H1 (cell line): ENCODE results near the gene TRAPPC5. TPM values are rescaled to one million over a fixed set of nuclear protein-coding genes. Genes with fewer than 3 reads are reported as not detected.

Source experiments
- CTCF ChIA-PET: fragments of 300-600 bp; sonication (Branson Sonifier 250); formaldehyde crosslinking; loops from one replicate; lab custom pipeline; 2021; ENCODE audit not compliant: partially characterized antibody; lab: Charles Lee
- POLR2A ChIA-PET: fragments of 300-600 bp; sonication (Branson Sonifier 250); formaldehyde crosslinking; loops from one replicate; lab custom pipeline; 2021; ENCODE audit warnings: inconsistent platforms; ENCODE audit not compliant: partially characterized antibody; lab: Charles Lee
- DNase-seq, 2 experiments: peaks; one replicate each; pipeline versions ENCODE4 v3.0.0 to v3.0.0-alpha.2; 2010 to 2022; ENCODE audit warnings: low spot score in 2 of 2, low read depth in 1 of 2, mixed read lengths in 1 of 2
- FAIRE-seq: peaks from 2 replicates; lab custom pipeline; 2011; peaks lifted over from hg19 to GRCh38; lab: Jason Lieb, UNC
- H2AFZ ChIP-seq: 2 replicates; pipeline ENCODE4 v1.8.1; 2012; ENCODE audit warnings: low read length, inconsistent platforms
- H2AK5ac ChIP-seq: 2 replicates; pipeline ENCODE4 v1.6.1; 2013; ENCODE audit warnings: low read depth, low read length
- H2BK120ac ChIP-seq: replicated peaks from 2 replicates; pipeline ENCODE3; 2013; ENCODE audit warnings: low read depth, low read length, inconsistent platforms
- H2BK12ac ChIP-seq: 2 replicates; pipeline ENCODE4 v1.6.1; 2013; ENCODE audit warnings: low read depth, low read length
- H2BK15ac ChIP-seq: 2 replicates; pipeline ENCODE4 v1.6.1; 2013; ENCODE audit warnings: low read length
- H2BK20ac ChIP-seq: 2 replicates; pipeline ENCODE4 v1.6.1; 2013; ENCODE audit warnings: low read length
- H2BK5ac ChIP-seq: 2 replicates; pipeline ENCODE4 v1.6.1; 2013; ENCODE audit warnings: low read depth, low read length
- H3K14ac ChIP-seq: 2 replicates; pipeline ENCODE4 v1.6.1; 2013; ENCODE audit warnings: inconsistent platforms; ENCODE audit not compliant: insufficient read length
- H3K18ac ChIP-seq: 2 replicates; pipeline ENCODE4 v1.6.1; 2013; ENCODE audit warnings: low read length; ENCODE audit errors: extremely low read depth
- H3K23ac ChIP-seq: 2 replicates; pipeline ENCODE4 v1.6.1; 2013; ENCODE audit warnings: inconsistent platforms; ENCODE audit not compliant: insufficient read length
- H3K23me2 ChIP-seq: 2 replicates; pipeline ENCODE4 v1.6.1; 2013; ENCODE audit warnings: low read depth, low read length
- H3K27ac ChIP-seq: 2 replicates; pipeline ENCODE4 v1.6.1; 2011; ENCODE audit warnings: low read depth, low read length, inconsistent platforms
- H3K27me3 ChIP-seq, 4 experiments: replicated peaks in 1 of 4; 1 replicate in 1 of 4; 2 replicates in 3 of 4; pipeline versions ENCODE4 v1.6.1 to v1.8.1; 2011 to 2013; ENCODE audit warnings: low read length in 3 of 4, mild to moderate bottlenecking in 3 of 4, inconsistent platforms in 2 of 4, mixed read lengths in 2 of 4, moderate library complexity in 1 of 4; ENCODE audit not compliant: control insufficient read depth in 3 of 4, insufficient read depth in 3 of 4; ENCODE audit errors: extremely low read depth in 1 of 4
- H3K36me3 ChIP-seq, 4 experiments: 2 replicates each; pipeline versions ENCODE4 v1.6.1 to v1.8.1; 2011 to 2013; ENCODE audit warnings: mild to moderate bottlenecking in 4 of 4, low read length in 3 of 4, moderate library complexity in 2 of 4, control low read depth in 1 of 4, inconsistent platforms in 1 of 4; ENCODE audit not compliant: insufficient read depth in 4 of 4, control insufficient read depth in 2 of 4
- H3K4ac ChIP-seq: replicated peaks from 2 replicates; pipeline ENCODE3; 2013; ENCODE audit warnings: low read length, low read depth, mixed read lengths, inconsistent platforms; ENCODE audit not compliant: insufficient read length
- H3K4me1 ChIP-seq, 4 experiments: replicated peaks in 1 of 4; 1 replicate in 1 of 4; 2 replicates in 3 of 4; pipeline versions ENCODE4 v1.6.1 to v1.8.1; 2011 to 2013; ENCODE audit warnings: low read length in 3 of 4, inconsistent platforms in 2 of 4, mixed read lengths in 1 of 4; ENCODE audit not compliant: insufficient read depth in 4 of 4, control insufficient read depth in 3 of 4
- H3K4me2 ChIP-seq, 2 experiments: 2 replicates each; pipeline versions ENCODE4 v1.6.1 to v1.8.1; 2011 to 2013; ENCODE audit warnings: low read depth in 2 of 2, low read length in 2 of 2, control low read depth in 1 of 2, inconsistent platforms in 1 of 2, mild to moderate bottlenecking in 1 of 2; ENCODE audit not compliant: insufficient read depth in 1 of 2
- H3K4me3 ChIP-seq, 4 experiments: fragments of 200-600, 300-600 bp in 1 of 4; sonication (generic), shearing (Covaris generic), sonication (Bioruptor Twin) in 1 of 4; 2 replicates each; pipeline versions ENCODE4 v1.5.1 to v1.8.1; 2011 to 2016; ENCODE audit warnings: low read length in 4 of 4, low read depth in 3 of 4, control low read depth in 2 of 4, inconsistent platforms in 2 of 4, mild to moderate bottlenecking in 2 of 4, mixed read lengths in 1 of 4, moderate library complexity in 1 of 4; ENCODE audit not compliant: insufficient read depth in 2 of 4; ENCODE audit errors: extremely low read depth in 1 of 4
- H3K56ac ChIP-seq: replicated peaks from 2 replicates; pipeline ENCODE3; 2013; ENCODE audit warnings: low read depth, mild to moderate bottlenecking, mixed read lengths, low read length, inconsistent platforms; ENCODE audit not compliant: insufficient read length
- H3K79me1 ChIP-seq: 2 replicates; pipeline ENCODE4 v1.6.1; 2013; ENCODE audit warnings: low read depth, low read length, control low read depth
- H3K79me2 ChIP-seq, 2 experiments: 2 replicates each; pipeline versions ENCODE4 v1.6.1 to v1.8.1; 2012 to 2013; ENCODE audit warnings: low read length in 2 of 2, mild to moderate bottlenecking in 2 of 2, inconsistent platforms in 1 of 2; ENCODE audit not compliant: insufficient read depth in 2 of 2, control insufficient read depth in 1 of 2
- H3K9ac ChIP-seq, 4 experiments: replicated peaks in 1 of 4; 1 replicate in 1 of 4; 2 replicates in 3 of 4; pipeline versions ENCODE4 v1.6.1 to v1.8.1; 2011 to 2013; ENCODE audit warnings: low read depth in 3 of 4, low read length in 3 of 4, control low read depth in 2 of 4, mild to moderate bottlenecking in 2 of 4, moderate library complexity in 2 of 4, inconsistent platforms in 1 of 4; ENCODE audit errors: extremely low read depth in 1 of 4
- H3K9me3 ChIP-seq, 2 experiments: 2 replicates each; pipeline versions ENCODE4 v1.6.1 to v1.8.1; 2012 to 2013; ENCODE audit warnings: mild to moderate bottlenecking in 2 of 2, moderate library complexity in 2 of 2, control low read depth in 1 of 2, inconsistent platforms in 1 of 2, low read depth in 1 of 2, low read length in 1 of 2, mixed read lengths in 1 of 2; ENCODE audit not compliant: insufficient read depth in 2 of 2
- H4K20me1 ChIP-seq, 2 experiments: replicated peaks in 1 of 2; 2 replicates each; pipeline versions ENCODE3 to v1.8.1; 2011 to 2013; ENCODE audit warnings: inconsistent platforms in 2 of 2, low read length in 2 of 2, mild to moderate bottlenecking in 1 of 2; ENCODE audit not compliant: insufficient read depth in 2 of 2, control insufficient read depth in 1 of 2
- H4K5ac ChIP-seq: 2 replicates; pipeline ENCODE4 v1.6.1; 2013; ENCODE audit warnings: low read length, low read depth, mixed read lengths, inconsistent platforms; ENCODE audit not compliant: insufficient read length
- H4K8ac ChIP-seq: 2 replicates; pipeline ENCODE4 v1.8.0; 2013; ENCODE audit warnings: mild to moderate bottlenecking, moderate library complexity, low read length, inconsistent platforms; ENCODE audit not compliant: insufficient read depth; ENCODE audit errors: extremely low read depth
- H4K91ac ChIP-seq: replicated peaks from 2 replicates; pipeline ENCODE3; 2013; ENCODE audit warnings: low read length, mixed read lengths, inconsistent platforms; ENCODE audit not compliant: insufficient read length
- BCL11A ChIP-seq, 2 experiments: IDR thresholded peaks; one replicate each; pipeline ENCODE4 v1.6.1; 2011; ENCODE audit warnings: low read depth in 2 of 2, low read length in 2 of 2, mild to moderate bottlenecking in 2 of 2
- CBX5 ChIP-seq: fragments of 300-800, 300-1000 bp; sonication (generic); IDR thresholded peaks from 2 replicates; pipeline ENCODE4 v1.7.1; 2016; ENCODE audit warnings: antibody characterized with exemption, low read length, low read depth
- CREB1 ChIP-seq: IDR thresholded peaks from 2 replicates; pipeline ENCODE4 v1.6.1; 2012; ENCODE audit warnings: inconsistent platforms
- FOSL1 ChIP-seq: IDR thresholded peaks from 2 replicates; pipeline ENCODE4 v1.6.1; 2011; ENCODE audit warnings: mild to moderate bottlenecking, low read depth, low read length, moderate library complexity; ENCODE audit not compliant: insufficient read depth
- GABPA ChIP-seq: IDR thresholded peaks from 2 replicates; pipeline ENCODE4 v1.6.1; 2011; ENCODE audit warnings: mild to moderate bottlenecking, low read length, moderate library complexity, borderline replicate concordance; ENCODE audit not compliant: insufficient read depth
- HDAC6 ChIP-seq: IDR thresholded peaks from one replicate; pipeline ENCODE4 v1.7.1; 2012; ENCODE audit warnings: low read depth, mild to moderate bottlenecking, inconsistent platforms, low read length, moderate library complexity
- KDM5A ChIP-seq: fragments of 200-600 bp; IDR thresholded peaks from 2 replicates; pipeline ENCODE4 v1.7.1; 2012; ENCODE audit warnings: mild to moderate bottlenecking, low read length, inconsistent platforms, mixed read lengths
- NRF1 ChIP-seq: IDR thresholded peaks from 2 replicates; pipeline ENCODE4 v1.6.1; 2011; ENCODE audit warnings: mild to moderate bottlenecking, low read depth, low read length, improper control_type of control experiment
- PHF8 ChIP-seq: fragments of 200-600 bp; sonication (generic); conservative IDR thresholded peaks from 2 replicates; pipeline ENCODE4 v1.7.1; 2012; ENCODE audit warnings: low read depth, mild to moderate bottlenecking, inconsistent platforms, low read length, moderate library complexity
- SAP30 ChIP-seq: fragments of 300-600 bp; sonication (generic); IDR thresholded peaks from 2 replicates; pipeline ENCODE4 v1.7.1; 2012; ENCODE audit warnings: low read length, moderate library complexity, mild to moderate bottlenecking, inconsistent platforms; ENCODE audit not compliant: insufficient read depth, insufficient replicate concordance
- SIRT6 ChIP-seq: IDR thresholded peaks from one replicate; pipeline ENCODE4 v1.7.1; 2012; ENCODE audit warnings: low read length, inconsistent platforms
- SP2 ChIP-seq: IDR thresholded peaks from 2 replicates; pipeline ENCODE4 v1.6.1; 2012; ENCODE audit warnings: mild to moderate bottlenecking, low read length, inconsistent platforms
- YY1 ChIP-seq: IDR thresholded peaks from 2 replicates; pipeline ENCODE4 v1.6.1; 2011; ENCODE audit warnings: low read depth, mild to moderate bottlenecking, low read length
- WGBS, 2 experiments: shearing (Covaris generic) in 1 of 2; methylation state at CpG; one replicate each; pipeline versions ENCODE4 v1.1.6 to v1.1.7; 2013 to 2015; ENCODE audit warnings: low lambda C conversion rate in 2 of 2, mixed read lengths in 2 of 2, inconsistent platforms in 1 of 2, low coverage in 1 of 2, missing lambda C conversion rate in 1 of 2; ENCODE audit not compliant: insufficient replicate concordance in 2 of 2, insufficient coverage in 1 of 2, insufficient read length in 1 of 2; ENCODE audit errors: extremely low coverage in 1 of 2, missing lambda C conversion rate in 1 of 2; 5-methylcytosine and 5-hydroxymethylcytosine counted together
- polyA plus RNA-seq, 7 experiments: library from polyadenylated mRNA; depleted of rRNA in 3 of 7; stranded (reverse) in 5 of 7; unstranded in 2 of 7; fragments of >200 nt in 5 of 7; fragments of 200-250 nt in 2 of 7; gene quantifications; 1 replicate in 5 of 7; 2 replicates in 1 of 7; 4 replicates in 1 of 7; pipeline versions ENCODE4 v1.2.1 to v1.2.3, GENCODE V29; 2011 to 2013; ENCODE audit warnings: missing spikeins in 2 of 7, mixed read lengths in 2 of 7
- total RNA-seq: library from RNA; stranded (reverse); fragmentation: NEBNext Ultra II Directional; extraction: Animal tissue kit (Norgen Biotek cat#: 25700); gene quantifications from 2 replicates; pipeline ENCODE4 v1.2.1, GENCODE V29; 2021

Gene TRAPPC5
- total and polyA plus RNA-seq, 2 of the 8 experiments (the other 6 are each of a cell fraction or from before 2014, with no cell fraction given): 109 to 120 TPM

DNA sequence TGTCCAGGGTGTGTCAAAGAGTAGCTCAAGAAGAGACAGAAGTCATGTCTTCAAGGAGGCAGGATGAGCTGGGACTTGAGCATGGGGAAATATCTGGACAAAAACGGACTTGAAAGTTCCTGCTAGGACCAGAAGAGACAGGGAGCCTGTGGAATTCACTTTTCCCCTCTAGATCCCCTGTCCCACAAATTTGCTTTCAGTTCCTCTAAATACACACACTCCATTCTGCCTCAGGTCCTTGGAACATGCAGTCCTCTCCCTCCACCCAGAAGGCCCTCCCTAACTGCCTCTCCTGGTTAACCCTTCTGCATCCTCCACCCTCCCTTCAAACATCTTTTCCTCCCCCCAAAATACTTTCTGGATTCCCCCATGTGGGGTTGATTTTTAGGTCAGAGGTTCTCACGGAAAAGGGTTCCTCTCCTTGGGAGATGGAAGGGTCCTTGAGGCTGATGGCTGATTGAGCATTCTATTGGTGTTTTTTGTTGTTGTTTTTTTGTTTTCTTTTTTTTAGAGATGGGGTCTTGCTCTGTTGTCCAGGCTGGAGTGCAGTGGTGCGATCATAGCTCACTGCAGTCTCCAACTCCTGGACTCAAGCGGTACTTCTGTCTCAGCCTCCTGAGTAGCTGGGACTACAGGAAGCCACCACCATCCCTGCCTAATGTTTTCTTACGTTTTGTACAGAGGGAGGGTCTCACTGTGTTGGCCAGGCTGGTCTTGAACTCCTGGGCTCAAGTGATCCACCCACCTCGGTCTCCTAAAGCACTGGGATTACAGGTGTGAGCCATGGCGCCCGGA lies 18.7 kb upstream of the TRAPPC5 start:
- H2AFZ ChIP-seq: no peak overlapping the region
- H3K4ac ChIP-seq: no peak overlapping the region
- H4K91ac ChIP-seq: no peak overlapping the region
- no peaks in the 10 kb centered on the region for H3K79me2 ChIP-seq
- 60% methylated on average over 6 of the region's 8 CpGs; no CpG with 5 or more reads in 1 of the 2 experiments for WGBS, 2 experiments
- no peaks in the 10 kb centered on the region for H3K23me2 ChIP-seq
- no peak overlapping the region for H2BK20ac ChIP-seq
- no peak overlapping the region for H2BK120ac ChIP-seq
- H3K27ac ChIP-seq: no peak overlapping the region
- CTCF ChIA-PET: interaction anchor here (0.6 to 2.5 kb wide), 3 partner anchors 10 to 143 kb away, joined by 3 to 11 read pairs (median 8); partner anchors contain the start of gene TRAPPC5
- no peak overlapping the region for H2BK12ac ChIP-seq
- H4K5ac ChIP-seq: no peak overlapping the region
- no peak overlapping the region for H2BK15ac ChIP-seq
- H3K23ac ChIP-seq: no peak overlapping the region
- H3K4me3 ChIP-seq: no peak overlapping the region
- no peaks in the 10 kb centered on the region for H4K20me1 ChIP-seq
- H3K56ac ChIP-seq: no peak overlapping the region
- H4K8ac ChIP-seq: no peak overlapping the region
- DNase-seq (no peak), FAIRE-seq (no peak)
- no peaks in the 10 kb centered on the region for H3K79me1 ChIP-seq
- H3K27me3 ChIP-seq: no peaks in the 10 kb centered on the region
- no peaks in the 10 kb centered on the region for H3K4me1 ChIP-seq
- H2BK5ac ChIP-seq: no peak overlapping the region
- no peaks in the 10 kb centered on the region for H3K9me3 ChIP-seq
- POLR2A ChIA-PET: interaction anchor here (0.7 kb wide), 1 partner anchor 28 kb away, joined by 3 read pairs; no protein-coding TSS in a partner anchor
- H3K9ac ChIP-seq: no peak overlapping the region
- H3K18ac ChIP-seq: no peak overlapping the region
- H3K4me2 ChIP-seq: no peak overlapping the region
- H3K36me3 ChIP-seq: no peaks in the 10 kb centered on the region
- no peak overlapping the region for H2AK5ac ChIP-seq
- H3K14ac ChIP-seq: no peak overlapping the region
- no peak for TF ChIP-seq HDAC6
- no peak for TF ChIP-seq KDM5A
- no peak for TF ChIP-seq BCL11A (IDR thresholded peaks at IDR 0.05; ENCODE audit: low read depth in 2 of 2, low read length in 2 of 2)
- TF ChIP-seq FOSL1: no peak
- TF ChIP-seq SP2: no peak
- TF ChIP-seq NRF1: no peak
- no peak for TF ChIP-seq SIRT6
- no peak for TF ChIP-seq PHF8
- TF ChIP-seq SAP30: no peak
- TF ChIP-seq CREB1: no peak
- no peak for TF ChIP-seq GABPA
- TF ChIP-seq YY1: no peak
- no peak for TF ChIP-seq CBX5
